H1 (cell line): Measurements from ENCODE around the gene GALNT17. TPM values are rescaled to one million over a fixed set of nuclear protein-coding genes. Genes with fewer than 3 reads are reported as not detected.

Experiments used
- CTCF ChIA-PET: fragments of 300-600 bp; sonication (Branson Sonifier 250); formaldehyde crosslinking; loops from one replicate; lab custom pipeline; 2021; ENCODE audit not compliant: partially characterized antibody; lab: Charles Lee
- POLR2A ChIA-PET: fragments of 300-600 bp; sonication (Branson Sonifier 250); formaldehyde crosslinking; loops from one replicate; lab custom pipeline; 2021; ENCODE audit warnings: inconsistent platforms; ENCODE audit not compliant: partially characterized antibody; lab: Charles Lee
- DNase-seq, 2 experiments: peaks; one replicate each; pipeline versions ENCODE4 v3.0.0 to v3.0.0-alpha.2; 2010 to 2022; ENCODE audit warnings: low spot score in 2 of 2, low read depth in 1 of 2, mixed read lengths in 1 of 2
- FAIRE-seq: peaks from 2 replicates; lab custom pipeline; 2011; peaks lifted over from hg19 to GRCh38; lab: Jason Lieb, UNC
- H2AFZ ChIP-seq: 2 replicates; pipeline ENCODE4 v1.8.1; 2012; ENCODE audit warnings: low read length, inconsistent platforms
- H2AK5ac ChIP-seq: 2 replicates; pipeline ENCODE4 v1.6.1; 2013; ENCODE audit warnings: low read depth, low read length
- H2BK120ac ChIP-seq: replicated peaks from 2 replicates; pipeline ENCODE3; 2013; ENCODE audit warnings: low read depth, low read length, inconsistent platforms
- H2BK12ac ChIP-seq: 2 replicates; pipeline ENCODE4 v1.6.1; 2013; ENCODE audit warnings: low read depth, low read length
- H2BK15ac ChIP-seq: 2 replicates; pipeline ENCODE4 v1.6.1; 2013; ENCODE audit warnings: low read length
- H2BK20ac ChIP-seq: 2 replicates; pipeline ENCODE4 v1.6.1; 2013; ENCODE audit warnings: low read length
- H2BK5ac ChIP-seq: 2 replicates; pipeline ENCODE4 v1.6.1; 2013; ENCODE audit warnings: low read depth, low read length
- H3K14ac ChIP-seq: 2 replicates; pipeline ENCODE4 v1.6.1; 2013; ENCODE audit warnings: inconsistent platforms; ENCODE audit not compliant: insufficient read length
- H3K18ac ChIP-seq: 2 replicates; pipeline ENCODE4 v1.6.1; 2013; ENCODE audit warnings: low read length; ENCODE audit errors: extremely low read depth
- H3K23ac ChIP-seq: 2 replicates; pipeline ENCODE4 v1.6.1; 2013; ENCODE audit warnings: inconsistent platforms; ENCODE audit not compliant: insufficient read length
- H3K23me2 ChIP-seq: 2 replicates; pipeline ENCODE4 v1.6.1; 2013; ENCODE audit warnings: low read depth, low read length
- H3K27ac ChIP-seq: 2 replicates; pipeline ENCODE4 v1.6.1; 2011; ENCODE audit warnings: low read depth, low read length, inconsistent platforms
- H3K27me3 ChIP-seq, 4 experiments: replicated peaks in 1 of 4; 1 replicate in 1 of 4; 2 replicates in 3 of 4; pipeline versions ENCODE4 v1.6.1 to v1.8.1; 2011 to 2013; ENCODE audit warnings: low read length in 3 of 4, mild to moderate bottlenecking in 3 of 4, inconsistent platforms in 2 of 4, mixed read lengths in 2 of 4, moderate library complexity in 1 of 4; ENCODE audit not compliant: control insufficient read depth in 3 of 4, insufficient read depth in 3 of 4; ENCODE audit errors: extremely low read depth in 1 of 4
- H3K36me3 ChIP-seq, 4 experiments: 2 replicates each; pipeline versions ENCODE4 v1.6.1 to v1.8.1; 2011 to 2013; ENCODE audit warnings: mild to moderate bottlenecking in 4 of 4, low read length in 3 of 4, moderate library complexity in 2 of 4, control low read depth in 1 of 4, inconsistent platforms in 1 of 4; ENCODE audit not compliant: insufficient read depth in 4 of 4, control insufficient read depth in 2 of 4
- H3K4ac ChIP-seq: replicated peaks from 2 replicates; pipeline ENCODE3; 2013; ENCODE audit warnings: low read length, low read depth, mixed read lengths, inconsistent platforms; ENCODE audit not compliant: insufficient read length
- H3K4me1 ChIP-seq, 4 experiments: replicated peaks in 1 of 4; 1 replicate in 1 of 4; 2 replicates in 3 of 4; pipeline versions ENCODE4 v1.6.1 to v1.8.1; 2011 to 2013; ENCODE audit warnings: low read length in 3 of 4, inconsistent platforms in 2 of 4, mixed read lengths in 1 of 4; ENCODE audit not compliant: insufficient read depth in 4 of 4, control insufficient read depth in 3 of 4
- H3K4me2 ChIP-seq, 2 experiments: 2 replicates each; pipeline versions ENCODE4 v1.6.1 to v1.8.1; 2011 to 2013; ENCODE audit warnings: low read depth in 2 of 2, low read length in 2 of 2, control low read depth in 1 of 2, inconsistent platforms in 1 of 2, mild to moderate bottlenecking in 1 of 2; ENCODE audit not compliant: insufficient read depth in 1 of 2
- H3K4me3 ChIP-seq, 4 experiments: fragments of 200-600, 300-600 bp in 1 of 4; sonication (generic), shearing (Covaris generic), sonication (Bioruptor Twin) in 1 of 4; 2 replicates each; pipeline versions ENCODE4 v1.5.1 to v1.8.1; 2011 to 2016; ENCODE audit warnings: low read length in 4 of 4, low read depth in 3 of 4, control low read depth in 2 of 4, inconsistent platforms in 2 of 4, mild to moderate bottlenecking in 2 of 4, mixed read lengths in 1 of 4, moderate library complexity in 1 of 4; ENCODE audit not compliant: insufficient read depth in 2 of 4; ENCODE audit errors: extremely low read depth in 1 of 4
- H3K56ac ChIP-seq: replicated peaks from 2 replicates; pipeline ENCODE3; 2013; ENCODE audit warnings: low read depth, mild to moderate bottlenecking, mixed read lengths, low read length, inconsistent platforms; ENCODE audit not compliant: insufficient read length
- H3K79me1 ChIP-seq: 2 replicates; pipeline ENCODE4 v1.6.1; 2013; ENCODE audit warnings: low read depth, low read length, control low read depth
- H3K79me2 ChIP-seq, 2 experiments: 2 replicates each; pipeline versions ENCODE4 v1.6.1 to v1.8.1; 2012 to 2013; ENCODE audit warnings: low read length in 2 of 2, mild to moderate bottlenecking in 2 of 2, inconsistent platforms in 1 of 2; ENCODE audit not compliant: insufficient read depth in 2 of 2, control insufficient read depth in 1 of 2
- H3K9ac ChIP-seq, 4 experiments: replicated peaks in 1 of 4; 1 replicate in 1 of 4; 2 replicates in 3 of 4; pipeline versions ENCODE4 v1.6.1 to v1.8.1; 2011 to 2013; ENCODE audit warnings: low read depth in 3 of 4, low read length in 3 of 4, control low read depth in 2 of 4, mild to moderate bottlenecking in 2 of 4, moderate library complexity in 2 of 4, inconsistent platforms in 1 of 4; ENCODE audit errors: extremely low read depth in 1 of 4
- H3K9me3 ChIP-seq, 2 experiments: 2 replicates each; pipeline versions ENCODE4 v1.6.1 to v1.8.1; 2012 to 2013; ENCODE audit warnings: mild to moderate bottlenecking in 2 of 2, moderate library complexity in 2 of 2, control low read depth in 1 of 2, inconsistent platforms in 1 of 2, low read depth in 1 of 2, low read length in 1 of 2, mixed read lengths in 1 of 2; ENCODE audit not compliant: insufficient read depth in 2 of 2
- H4K20me1 ChIP-seq, 2 experiments: replicated peaks in 1 of 2; 2 replicates each; pipeline versions ENCODE3 to v1.8.1; 2011 to 2013; ENCODE audit warnings: inconsistent platforms in 2 of 2, low read length in 2 of 2, mild to moderate bottlenecking in 1 of 2; ENCODE audit not compliant: insufficient read depth in 2 of 2, control insufficient read depth in 1 of 2
- H4K5ac ChIP-seq: 2 replicates; pipeline ENCODE4 v1.6.1; 2013; ENCODE audit warnings: low read length, low read depth, mixed read lengths, inconsistent platforms; ENCODE audit not compliant: insufficient read length
- H4K8ac ChIP-seq: 2 replicates; pipeline ENCODE4 v1.8.0; 2013; ENCODE audit warnings: mild to moderate bottlenecking, moderate library complexity, low read length, inconsistent platforms; ENCODE audit not compliant: insufficient read depth; ENCODE audit errors: extremely low read depth
- H4K91ac ChIP-seq: replicated peaks from 2 replicates; pipeline ENCODE3; 2013; ENCODE audit warnings: low read length, mixed read lengths, inconsistent platforms; ENCODE audit not compliant: insufficient read length
- ATF3 ChIP-seq: IDR thresholded peaks from 2 replicates; pipeline ENCODE4 v1.6.1; 2011; ENCODE audit warnings: low read depth, mild to moderate bottlenecking, low read length; ENCODE audit not compliant: insufficient read depth
- CEBPB ChIP-seq: IDR thresholded peaks from 2 replicates; pipeline ENCODE4 v1.6.1; 2012; ENCODE audit warnings: low read depth, low read length
- EGR1 ChIP-seq: IDR thresholded peaks from 2 replicates; pipeline ENCODE4 v1.6.1; 2011; ENCODE audit warnings: low read depth, low read length, borderline replicate concordance
- GTF2F1 ChIP-seq: IDR thresholded peaks from 2 replicates; pipeline ENCODE4 v1.6.1; 2012; ENCODE audit warnings: low read depth, low read length, improper control_type of control experiment, borderline replicate concordance
- SP1 ChIP-seq: IDR thresholded peaks from 2 replicates; pipeline ENCODE4 v1.6.1; 2011; ENCODE audit warnings: low read depth, low read length
- SP2 ChIP-seq: IDR thresholded peaks from 2 replicates; pipeline ENCODE4 v1.6.1; 2012; ENCODE audit warnings: mild to moderate bottlenecking, low read length, inconsistent platforms
- SRF ChIP-seq: IDR thresholded peaks from 2 replicates; pipeline ENCODE4 v1.6.1; 2011; ENCODE audit warnings: mild to moderate bottlenecking, low read depth, low read length, moderate library complexity
- WGBS, 2 experiments: shearing (Covaris generic) in 1 of 2; methylation state at CpG; one replicate each; pipeline versions ENCODE4 v1.1.6 to v1.1.7; 2013 to 2015; ENCODE audit warnings: low lambda C conversion rate in 2 of 2, mixed read lengths in 2 of 2, inconsistent platforms in 1 of 2, low coverage in 1 of 2, missing lambda C conversion rate in 1 of 2; ENCODE audit not compliant: insufficient replicate concordance in 2 of 2, insufficient coverage in 1 of 2, insufficient read length in 1 of 2; ENCODE audit errors: extremely low coverage in 1 of 2, missing lambda C conversion rate in 1 of 2; 5-methylcytosine and 5-hydroxymethylcytosine counted together
- polyA plus RNA-seq, 7 experiments: library from polyadenylated mRNA; depleted of rRNA in 3 of 7; stranded (reverse) in 5 of 7; unstranded in 2 of 7; fragments of >200 nt in 5 of 7; fragments of 200-250 nt in 2 of 7; gene quantifications; 1 replicate in 5 of 7; 2 replicates in 1 of 7; 4 replicates in 1 of 7; pipeline versions ENCODE4 v1.2.1 to v1.2.3, GENCODE V29; 2011 to 2013; ENCODE audit warnings: missing spikeins in 2 of 7, mixed read lengths in 2 of 7
- total RNA-seq: library from RNA; stranded (reverse); fragmentation: NEBNext Ultra II Directional; extraction: Animal tissue kit (Norgen Biotek cat#: 25700); gene quantifications from 2 replicates; pipeline ENCODE4 v1.2.1, GENCODE V29; 2021

Gene GALNT17
- total and polyA plus RNA-seq, 2 of the 8 experiments (the other 6 are each of a cell fraction or from before 2014, with no cell fraction given) = 37.7 to 47.0 TPM

GRCh38 chr7:71221549-71221948 lies 89.6 kb downstream of the GALNT17 start:
- Histone ChIP-seq H3K79me1 (peaks cover 8% of the 10 kb centered on the region), H3K79me2 (peaks cover 0 to 94% of the 10 kb centered on the region in 2 experiments; a peak in 3 of 4 replicates), H2AK5ac (no peak overlapping the region), H3K9ac (no peak overlapping the region), H2BK15ac (no peak overlapping the region), H2BK5ac (no peak overlapping the region), H2AFZ (no peak overlapping the region), H2BK120ac (no peak overlapping the region), H3K23me2 (no peaks in the 10 kb centered on the region), H3K27me3 (no peaks in the 10 kb centered on the region), H3K36me3 (no peaks in the 10 kb centered on the region; a peak in 1 of 8 replicates), H4K5ac (no peak overlapping the region), H3K56ac (no peak overlapping the region), H4K20me1 (no peaks in the 10 kb centered on the region), H3K14ac (no peak overlapping the region), H3K4ac (no peak overlapping the region), H4K8ac (no peak overlapping the region), H3K23ac (no peak overlapping the region), H3K4me1 (no peaks in the 10 kb centered on the region), H2BK20ac (no peak overlapping the region), H3K4me2 (no peak overlapping the region), H3K18ac (no peak overlapping the region), H4K91ac (no peak overlapping the region), H3K27ac (no peak overlapping the region), H3K4me3 (no peak overlapping the region), H2BK12ac (no peak overlapping the region), H3K9me3 (peaks cover 2 to 5% of the 10 kb centered on the region in 2 experiments; a peak in 1 of 4 replicates)
- CTCF ChIA-PET = interaction anchor here (0.6 to 1.2 kb wide), 5 partner anchors 9 to 512 kb away, joined by 3 read pairs; no protein-coding TSS in a partner anchor
- no peak for DNase-seq
- no peak for FAIRE-seq
- POLR2A ChIA-PET = no interaction called here
- 90% methylated on average over 3 of the region's 3 CpGs; no CpG with 5 or more reads in 1 of the 2 experiments for WGBS, 2 experiments
- no peak for TF ChIP-seq ATF3
- TF ChIP-seq GTF2F1 = no peak
- TF ChIP-seq SP1 = no peak
- TF ChIP-seq SRF = no peak
- TF ChIP-seq CEBPB = no peak
- no peak for TF ChIP-seq SP2
- no peak for TF ChIP-seq EGR1
